Cardiac muscle cell (in vitro differentiated cells and primary cell): ENCODE results near the gene GOLGA2. TPM values are rescaled to one million over a fixed set of nuclear protein-coding genes. Genes with fewer than 3 reads are reported as not detected.

Experiments
- DNase-seq, 2 donors: peaks; one replicate each; pipeline versions ENCODE4 v3.0.0 to v3.0.0-alpha.2; 2010 to 2017; ENCODE audit warnings: low read depth in 1 of 2, low spot score in 1 of 2
- H3K27ac ChIP-seq: fragments of 200-600 bp; sonication (generic); 2 replicates; pipeline ENCODE4 v1.5.1; 2016
- H3K27me3 ChIP-seq: fragments of 200-600 bp; sonication (generic); 2 replicates; pipeline ENCODE4 v1.6.0; 2016; ENCODE audit warnings: control low read depth
- H3K36me3 ChIP-seq: fragments of 200-600 bp; sonication (generic); 2 replicates; pipeline ENCODE4 v1.5.1; 2016; ENCODE audit warnings: control low read depth
- H3K4me1 ChIP-seq: fragments of 200-600 bp; sonication (generic); 2 replicates; pipeline ENCODE4 v1.8.1; 2017; ENCODE audit warnings: low read depth, mild to moderate bottlenecking, mixed run types
- H3K4me3 ChIP-seq: fragments of 200-600 bp; sonication (generic); 2 replicates; pipeline ENCODE4 v1.5.1; 2016; ENCODE audit warnings: mild to moderate bottlenecking
- H3K9me3 ChIP-seq: fragments of 200-600 bp; sonication (generic); 2 replicates; pipeline ENCODE4 v1.5.1; 2017; ENCODE audit warnings: low read depth, mild to moderate bottlenecking, control low read depth
- polyA plus RNA-seq: library from polyadenylated mRNA; unstranded; fragments of >200 nt; fragmentation: Nextera tagmentation; extraction: Ambion mirVana; gene quantifications from 2 replicates; pipeline ENCODE4 v1.2.1, GENCODE V29; 2016
- total RNA-seq: library from RNA; depleted of rRNA; stranded (reverse); fragments of >200 nt; gene quantifications from 2 replicates; pipeline ENCODE4 v1.2.3, GENCODE V29; 2016
- TF ChIP-seq, protein P1 (sequence below): IDR thresholded peaks from 2 replicates; pipeline ENCODE4 v1.5.1; 2012; ENCODE audit warnings: low read depth, mild to moderate bottlenecking, low read length

GOLGA2 gene
- total and polyA plus RNA-seq, 2 experiments from 2014 or later, result 32.0 to 95.3 TPM

- no peak for DNase-seq
These were observed 67.4 kb downstream of the GOLGA2 start for GRCh38 chr9:128208386-128208785.

GRCh38 chr9:128206916-128207910 lies 68.6 kb downstream of the GOLGA2 start:
- DNase-seq, result no peak

More at GRCh38 chr9:128208386-128208785, 67.4 kb downstream of the GOLGA2 start:
- Histone ChIP-seq H3K27me3 (no peaks in the 10 kb centered on the region), H3K4me1 (no peaks in the 10 kb centered on the region), H3K4me3 (no peak overlapping the region), H3K27ac (no peak overlapping the region), H3K36me3 (no peaks in the 10 kb centered on the region), H3K9me3 (no peaks in the 10 kb centered on the region)
- TF ChIP-seq, protein P1, sequence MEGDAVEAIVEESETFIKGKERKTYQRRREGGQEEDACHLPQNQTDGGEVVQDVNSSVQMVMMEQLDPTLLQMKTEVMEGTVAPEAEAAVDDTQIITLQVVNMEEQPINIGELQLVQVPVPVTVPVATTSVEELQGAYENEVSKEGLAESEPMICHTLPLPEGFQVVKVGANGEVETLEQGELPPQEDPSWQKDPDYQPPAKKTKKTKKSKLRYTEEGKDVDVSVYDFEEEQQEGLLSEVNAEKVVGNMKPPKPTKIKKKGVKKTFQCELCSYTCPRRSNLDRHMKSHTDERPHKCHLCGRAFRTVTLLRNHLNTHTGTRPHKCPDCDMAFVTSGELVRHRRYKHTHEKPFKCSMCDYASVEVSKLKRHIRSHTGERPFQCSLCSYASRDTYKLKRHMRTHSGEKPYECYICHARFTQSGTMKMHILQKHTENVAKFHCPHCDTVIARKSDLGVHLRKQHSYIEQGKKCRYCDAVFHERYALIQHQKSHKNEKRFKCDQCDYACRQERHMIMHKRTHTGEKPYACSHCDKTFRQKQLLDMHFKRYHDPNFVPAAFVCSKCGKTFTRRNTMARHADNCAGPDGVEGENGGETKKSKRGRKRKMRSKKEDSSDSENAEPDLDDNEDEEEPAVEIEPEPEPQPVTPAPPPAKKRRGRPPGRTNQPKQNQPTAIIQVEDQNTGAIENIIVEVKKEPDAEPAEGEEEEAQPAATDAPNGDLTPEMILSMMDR, result no peak

GRCh38 chr9:128206484-128206883 lies 69.3 kb downstream of the GOLGA2 start:
- no peaks in the 10 kb centered on the region for H3K27me3 ChIP-seq
- no peaks in the 10 kb centered on the region for H3K36me3 ChIP-seq
- H3K27ac ChIP-seq, result no peak overlapping the region
- no peaks in the 10 kb centered on the region for H3K9me3 ChIP-seq
- DNase-seq, result no peak
- H3K4me1 ChIP-seq, result no peaks in the 10 kb centered on the region
- H3K4me3 ChIP-seq, result no peak overlapping the region
- TF ChIP-seq, protein P1, result no peak

More at GRCh38 chr9:128206916-128207910, 68.6 kb downstream of the GOLGA2 start:
- TF ChIP-seq, protein P1, result no peak
- no peaks in the 10 kb centered on the region for H3K27me3 ChIP-seq
- H3K4me1 ChIP-seq, result no peaks in the 10 kb centered on the region
- no peak overlapping the region for H3K4me3 ChIP-seq
- H3K9me3 ChIP-seq, result no peaks in the 10 kb centered on the region
- H3K36me3 ChIP-seq, result no peaks in the 10 kb centered on the region
- no peak overlapping the region for H3K27ac ChIP-seq

Other genes with a start within 250 kb of the GOLGA2 start
- gene NAIF1, start 208.7 kb downstream of the GOLGA2 start, total RNA-seq, result 9.4 and 15.2 TPM in 2 replicates
- 6.9 and 10.9 TPM in 2 replicates for gene NAIF1, start 208.7 kb downstream of the GOLGA2 start, polyA plus RNA-seq
- gene SLC25A25, start 207.8 kb downstream of the GOLGA2 start, total RNA-seq, result 13.0 and 15.8 TPM in 2 replicates
- gene SLC25A25, start 207.8 kb downstream of the GOLGA2 start, polyA plus RNA-seq, result 9.1 and 9.8 TPM in 2 replicates
- gene PTGES2, start 148.3 kb downstream of the GOLGA2 start, total RNA-seq, result 132 and 141 TPM in 2 replicates
- 206 and 240 TPM in 2 replicates for gene PTGES2, start 148.3 kb downstream of the GOLGA2 start, polyA plus RNA-seq
- gene LCN2, start 126.6 kb downstream of the GOLGA2 start, total RNA-seq, result not detected in 2 replicates
- 1.2 TPM in 1 of 2 replicates, not detected in the other for gene LCN2, start 126.6 kb downstream of the GOLGA2 start, polyA plus RNA-seq
- gene BBLN, start 115.7 kb downstream of the GOLGA2 start, total RNA-seq, result 595 and 729 TPM in 2 replicates
- 243 and 262 TPM in 2 replicates for gene BBLN, start 115.7 kb downstream of the GOLGA2 start, polyA plus RNA-seq
- 63.1 and 105 TPM in 2 replicates for gene CIZ1, start 84.4 kb downstream of the GOLGA2 start, total RNA-seq
- gene CIZ1, start 84.4 kb downstream of the GOLGA2 start, polyA plus RNA-seq, result 95.0 and 119 TPM in 2 replicates
- 17.6 and 42.3 TPM in 2 replicates for gene DNM1, start 72.6 kb downstream of the GOLGA2 start, total RNA-seq
- 24.3 and 47.2 TPM in 2 replicates for gene DNM1, start 72.6 kb downstream of the GOLGA2 start, polyA plus RNA-seq
- gene SWI5, start 269 bp upstream of the GOLGA2 start, total RNA-seq, result 37.7 and 61.0 TPM in 2 replicates
- gene SWI5, start 269 bp upstream of the GOLGA2 start, polyA plus RNA-seq, result 58.2 and 82.6 TPM in 2 replicates
- 15.5 and 18.6 TPM in 2 replicates for gene TRUB2, start 46.4 kb upstream of the GOLGA2 start, total RNA-seq
- gene TRUB2, start 46.4 kb upstream of the GOLGA2 start, polyA plus RNA-seq, result 54.2 and 63.5 TPM in 2 replicates
- 87.1 and 93.3 TPM in 2 replicates for gene COQ4, start 46.8 kb upstream of the GOLGA2 start, total RNA-seq
- 75.1 and 81.1 TPM in 2 replicates for gene COQ4, start 46.8 kb upstream of the GOLGA2 start, polyA plus RNA-seq
- gene SLC27A4, start 64.5 kb upstream of the GOLGA2 start, total RNA-seq, result 16.9 and 30.2 TPM in 2 replicates
- 17.8 TPM in 2 replicates for gene SLC27A4, start 64.5 kb upstream of the GOLGA2 start, polyA plus RNA-seq
- gene URM1, start 95.4 kb upstream of the GOLGA2 start, total RNA-seq, result 48.0 and 51.8 TPM in 2 replicates
- 39.7 and 71.0 TPM in 2 replicates for gene URM1, start 95.4 kb upstream of the GOLGA2 start, polyA plus RNA-seq
- 34.6 and 53.8 TPM in 2 replicates for gene CERCAM, start 144.8 kb upstream of the GOLGA2 start, total RNA-seq
- gene CERCAM, start 144.8 kb upstream of the GOLGA2 start, polyA plus RNA-seq, result 38.6 and 58.1 TPM in 2 replicates
- 31.5 and 66.9 TPM in 2 replicates for gene ODF2, start 180.0 kb upstream of the GOLGA2 start, total RNA-seq
- 31.3 and 47.2 TPM in 2 replicates for gene ODF2, start 180.0 kb upstream of the GOLGA2 start, polyA plus RNA-seq
- gene GLE1, start 228.7 kb upstream of the GOLGA2 start, total RNA-seq, result 20.6 and 22.4 TPM in 2 replicates
- gene GLE1, start 228.7 kb upstream of the GOLGA2 start, polyA plus RNA-seq, result 16.3 and 28.4 TPM in 2 replicates